22Rv1 (cell line): ENCODE data around the gene ZSCAN5A.

ENCODE experiments used
- ZFX ChIP-seq: fragments of 450-650 bp; IDR thresholded peaks from 2 replicates; pipeline ENCODE4 v1.6.1; 2017; ENCODE audit warnings: antibody characterized with exemption, borderline replicate concordance
- TF ChIP-seq, protein P1 (sequence below): fragments of 450-650 bp; IDR thresholded peaks from 2 replicates; pipeline ENCODE4 v1.5.1; 2017; ENCODE audit warnings: mild to moderate bottlenecking

- TF ChIP-seq, protein P1, sequence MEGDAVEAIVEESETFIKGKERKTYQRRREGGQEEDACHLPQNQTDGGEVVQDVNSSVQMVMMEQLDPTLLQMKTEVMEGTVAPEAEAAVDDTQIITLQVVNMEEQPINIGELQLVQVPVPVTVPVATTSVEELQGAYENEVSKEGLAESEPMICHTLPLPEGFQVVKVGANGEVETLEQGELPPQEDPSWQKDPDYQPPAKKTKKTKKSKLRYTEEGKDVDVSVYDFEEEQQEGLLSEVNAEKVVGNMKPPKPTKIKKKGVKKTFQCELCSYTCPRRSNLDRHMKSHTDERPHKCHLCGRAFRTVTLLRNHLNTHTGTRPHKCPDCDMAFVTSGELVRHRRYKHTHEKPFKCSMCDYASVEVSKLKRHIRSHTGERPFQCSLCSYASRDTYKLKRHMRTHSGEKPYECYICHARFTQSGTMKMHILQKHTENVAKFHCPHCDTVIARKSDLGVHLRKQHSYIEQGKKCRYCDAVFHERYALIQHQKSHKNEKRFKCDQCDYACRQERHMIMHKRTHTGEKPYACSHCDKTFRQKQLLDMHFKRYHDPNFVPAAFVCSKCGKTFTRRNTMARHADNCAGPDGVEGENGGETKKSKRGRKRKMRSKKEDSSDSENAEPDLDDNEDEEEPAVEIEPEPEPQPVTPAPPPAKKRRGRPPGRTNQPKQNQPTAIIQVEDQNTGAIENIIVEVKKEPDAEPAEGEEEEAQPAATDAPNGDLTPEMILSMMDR, result no peak; the same call in 1 of the 2 replicates
- TF ChIP-seq ZFX, result no peak
Measured at GRCh38 chr19:56221851-56222250, 92.8 kb downstream of the ZSCAN5A start.
